Measurements from ENCODE around the gene PRKCE. TPM values are rescaled to one million over a fixed set of nuclear protein-coding genes. Genes with fewer than 3 reads are reported as not detected.

The PRKCE gene
- polyA plus RNA-seq, 3 donors: 1.3 to 7.7 (median 2.3) TPM

DNA sequence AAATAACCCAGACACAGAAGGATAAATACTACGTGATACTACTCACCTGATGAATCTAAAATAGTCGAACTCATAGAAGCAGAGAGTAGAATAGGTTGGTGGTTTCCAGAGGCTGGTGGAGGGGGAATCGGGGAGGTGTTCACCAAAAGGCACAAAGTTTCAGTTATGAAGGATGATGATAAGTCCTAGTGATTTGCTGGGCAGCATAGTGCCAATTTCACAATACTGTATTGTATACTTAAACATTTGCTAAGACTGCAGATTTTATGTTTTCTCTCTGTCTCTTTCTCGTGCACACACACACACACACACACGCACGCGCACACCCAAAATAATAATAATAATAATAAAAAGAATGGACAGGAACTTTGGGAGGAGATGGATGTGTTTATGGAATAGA, 425.4 kb downstream of the PRKCE start:
- no peaks in the 10 kb centered on the region for H3K79me2 ChIP-seq (ENCODE audit: insufficient read depth, low read length)
- Mint-ChIP-seq H3K36me3 (peaks cover 4 to 11% of the 10 kb centered on the region in 2 donors), H3K4me1 (peaks cover 12% of the 10 kb centered on the region), H3K4me3 (no peak overlapping the region), H3K27me3 (ENCODE audit: low read depth in 3 of 3) (no peaks in the 10 kb centered on the region), H3K27ac (no peak overlapping the region), H3K9me3 (no peaks in the 10 kb centered on the region)
- H4K20me1 ChIP-seq (ENCODE audit: insufficient read depth, low read length): no peaks in the 10 kb centered on the region
- no peaks in the 10 kb centered on the region for H3K27me3 ChIP-seq (ENCODE audit: control insufficient read depth in 2 of 2, insufficient read depth in 2 of 2, low read length in 2 of 2)
- H3K4me2 ChIP-seq (replicated peaks; ENCODE audit: extremely low read depth, low read length, poor library complexity, severe bottlenecking): no peak overlapping the region
- no peak for TF ChIP-seq CTCF (IDR thresholded peaks at IDR 0.05)
- no peak for DNase-seq
- no peak overlapping the region for H3K4me3 ChIP-seq (replicated peaks in 1 of 3; ENCODE audit: low read depth in 2 of 3, low read length in 3 of 3)
- no peak overlapping the region for H3K9ac ChIP-seq (ENCODE audit: insufficient read depth, low read length, poor library complexity, severe bottlenecking)
- peaks cover 3 to 6% of the 10 kb centered on the region in 2 donors for H3K4me1 ChIP-seq (ENCODE audit: control insufficient read depth in 1 of 2, insufficient read depth in 2 of 2, low read length in 2 of 2)
- no peak overlapping the region for H2AFZ ChIP-seq (ENCODE audit: insufficient read depth, low read depth, low read length, poor library complexity, severe bottlenecking)
- H3K27ac ChIP-seq (ENCODE audit: low read depth in 1 of 2, low read length in 2 of 2): no peak overlapping the region
- 100% methylated on average over 1 of the region's 7 CpGs for WGBS (ENCODE audit: insufficient coverage)
- no peaks in the 10 kb centered on the region for H3K36me3 ChIP-seq (replicated peaks in 1 of 2; ENCODE audit: control insufficient read depth in 1 of 2, insufficient read depth in 2 of 2, low read length in 2 of 2)
- intact Hi-C loops (cut with micrococcal nuclease): no loop called here
- no peaks in the 10 kb centered on the region for H3K9me3 ChIP-seq (replicated peaks in 1 of 2; ENCODE audit: control insufficient read depth in 1 of 2, insufficient read depth in 1 of 2, low read length in 2 of 2)

GRCh38 chr2:46077522-46078107, 426.1 kb downstream of the PRKCE start:
- intact Hi-C loops (cut with micrococcal nuclease): no loop called here
- H3K4me2 ChIP-seq (replicated peaks; ENCODE audit: extremely low read depth, low read length, poor library complexity, severe bottlenecking): no peak overlapping the region
- H3K9ac ChIP-seq (ENCODE audit: insufficient read depth, low read length, poor library complexity, severe bottlenecking): no peak overlapping the region
- H3K79me2 ChIP-seq (ENCODE audit: insufficient read depth, low read length): no peaks in the 10 kb centered on the region
- no peak overlapping the region for H3K4me3 Mint-ChIP-seq
- H4K20me1 ChIP-seq (ENCODE audit: insufficient read depth, low read length): no peaks in the 10 kb centered on the region
- no peak overlapping the region for H2AFZ ChIP-seq (ENCODE audit: insufficient read depth, low read depth, low read length, poor library complexity, severe bottlenecking)
- no peak for TF ChIP-seq CTCF (IDR thresholded peaks at IDR 0.05)
- peaks cover 4 to 7% of the 10 kb centered on the region in 2 donors for H3K36me3 Mint-ChIP-seq
- H3K4me3 ChIP-seq (replicated peaks in 1 of 3; ENCODE audit: low read depth in 2 of 3, low read length in 3 of 3): no peak overlapping the region
- no peak for DNase-seq
- peaks cover 10 to 13% of the 10 kb centered on the region in 2 donors for H3K4me1 ChIP-seq (ENCODE audit: control insufficient read depth in 1 of 2, insufficient read depth in 2 of 2, low read length in 2 of 2)
- H3K9me3 ChIP-seq (replicated peaks in 1 of 2; ENCODE audit: control insufficient read depth in 1 of 2, insufficient read depth in 1 of 2, low read length in 2 of 2): no peaks in the 10 kb centered on the region
- no peaks in the 10 kb centered on the region for H3K36me3 ChIP-seq (replicated peaks in 1 of 2; ENCODE audit: control insufficient read depth in 1 of 2, insufficient read depth in 2 of 2, low read length in 2 of 2)
- peaks cover 0 to 4% (median 0%) of the 10 kb centered on the region in 3 donors for H3K27me3 Mint-ChIP-seq (ENCODE audit: low read depth in 3 of 3)
- no peaks in the 10 kb centered on the region for H3K27me3 ChIP-seq (ENCODE audit: control insufficient read depth in 2 of 2, insufficient read depth in 2 of 2, low read length in 2 of 2)
- H3K4me1 Mint-ChIP-seq: peaks cover 20% of the 10 kb centered on the region
- H3K27ac ChIP-seq (ENCODE audit: low read depth in 1 of 2, low read length in 2 of 2): no peak overlapping the region
- H3K27ac Mint-ChIP-seq: no peak overlapping the region
- peaks cover 0 to 2% (median 0%) of the 10 kb centered on the region in 7 donors for H3K9me3 Mint-ChIP-seq
